ENCODE data around the gene KCNK1. TPM values are rescaled to one million over a fixed set of nuclear protein-coding genes. Genes with fewer than 3 reads are reported as not detected.

The KCNK1 gene
- polyA plus RNA-seq, 1 experiment, result 0.66 TPM

DNA sequence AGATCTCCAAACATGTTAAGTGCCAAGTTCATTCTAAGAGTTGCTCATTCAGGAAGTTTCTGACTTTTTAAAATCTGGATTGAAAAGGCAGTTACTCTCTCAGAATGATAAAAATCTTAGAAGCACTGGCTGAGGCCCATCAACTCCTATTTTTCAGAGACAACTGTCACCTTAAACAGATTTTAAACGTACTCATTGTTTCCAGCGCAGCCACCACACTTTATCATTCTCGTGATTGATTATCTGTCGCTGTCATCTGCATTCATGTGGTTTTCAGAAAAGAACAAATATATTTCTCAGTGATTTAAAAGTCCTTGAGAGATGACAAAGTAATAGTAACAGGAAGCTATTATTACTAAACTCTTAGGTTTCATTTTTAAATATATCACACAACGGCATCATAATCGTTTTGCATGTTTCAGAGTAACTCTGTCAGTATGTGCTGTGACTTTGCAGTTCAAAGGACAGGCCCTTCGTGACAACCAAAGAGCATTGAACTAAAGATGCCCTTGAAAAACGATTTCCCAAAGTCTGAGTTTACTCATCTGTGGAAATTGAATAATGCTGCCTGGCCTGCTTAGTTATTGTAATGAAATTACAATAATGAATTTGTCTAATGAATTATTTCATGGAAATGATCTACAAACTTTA is 14.9 kb upstream of the KCNK1 start:
- H3K9me3 ChIP-seq (ENCODE audit: control insufficient read depth, insufficient read depth, low read length), result peaks cover 7% of the 10 kb centered on the region
- H3K27ac ChIP-seq (ENCODE audit: low read depth, low read length), result no peak overlapping the region
- DNase-seq (ENCODE audit: low read depth, low spot score), result no peak
- no peaks in the 10 kb centered on the region for H3K27me3 ChIP-seq (ENCODE audit: control insufficient read depth, insufficient read depth, low read length)
- POLR2A ChIA-PET, result no interaction called here
- no peak for TF ChIP-seq CTCF (IDR thresholded peaks at IDR 0.05; ENCODE audit: low read depth, low read length)
- no peak overlapping the region for H3K4me3 ChIP-seq (ENCODE audit: low read depth, low read length)
- CTCF ChIA-PET, result no interaction called here

GRCh38 chr1:233599542-233600073 is 14.3 kb upstream of the KCNK1 start:
- no peak for DNase-seq (ENCODE audit: low read depth, low spot score)
- H3K4me3 ChIP-seq (ENCODE audit: low read depth, low read length), result no peak overlapping the region
- TF ChIP-seq CTCF (IDR thresholded peaks at IDR 0.05; ENCODE audit: low read depth, low read length), result no peak
- no peak overlapping the region for H3K27ac ChIP-seq (ENCODE audit: low read depth, low read length)
- ChIA-PET POLR2A (no interaction called here), CTCF (no interaction called here)
- peaks cover 7% of the 10 kb centered on the region for H3K9me3 ChIP-seq (ENCODE audit: control insufficient read depth, insufficient read depth, low read length)
- H3K27me3 ChIP-seq (ENCODE audit: control insufficient read depth, insufficient read depth, low read length), result no peaks in the 10 kb centered on the region

DNA sequence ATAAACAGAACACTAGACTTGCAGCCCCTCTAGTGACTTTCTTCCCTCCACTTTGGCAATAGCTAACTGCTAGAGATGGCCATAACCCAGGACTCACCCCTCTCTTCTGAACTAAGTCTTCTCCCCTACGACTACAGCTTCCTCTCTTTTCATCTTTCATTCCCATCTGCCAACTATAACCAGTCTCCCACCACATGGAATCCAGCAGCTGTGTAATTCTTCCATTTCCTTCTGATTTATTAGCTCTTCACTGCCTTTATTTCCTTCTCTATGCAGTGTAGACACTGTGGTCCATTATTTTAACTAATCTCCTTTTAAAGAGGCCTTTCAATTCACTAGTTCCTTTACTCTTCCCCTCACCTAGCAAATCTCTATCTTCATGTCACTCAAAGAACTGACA is 13.4 kb upstream of the KCNK1 start:
- no peak for TF ChIP-seq CTCF (IDR thresholded peaks at IDR 0.05; ENCODE audit: low read depth, low read length)
- H3K27me3 ChIP-seq (ENCODE audit: control insufficient read depth, insufficient read depth, low read length), result no peaks in the 10 kb centered on the region
- POLR2A ChIA-PET, result no interaction called here
- no peak overlapping the region for H3K4me3 ChIP-seq (ENCODE audit: low read depth, low read length)
- no peak overlapping the region for H3K27ac ChIP-seq (ENCODE audit: low read depth, low read length)
- H3K9me3 ChIP-seq (ENCODE audit: control insufficient read depth, insufficient read depth, low read length), result peaks cover 4% of the 10 kb centered on the region; the same call in 1 of the 2 replicates
- no peak for DNase-seq (ENCODE audit: low read depth, low spot score)
- CTCF ChIA-PET, result no interaction called here

- ChIA-PET CTCF (no interaction called here), POLR2A (no interaction called here)
- no peaks in the 10 kb centered on the region for H3K27me3 ChIP-seq (ENCODE audit: control insufficient read depth, insufficient read depth, low read length)
- no peak overlapping the region for H3K4me3 ChIP-seq (ENCODE audit: low read depth, low read length)
- DNase-seq (ENCODE audit: low read depth, low spot score), result no peak
- TF ChIP-seq CTCF (IDR thresholded peaks at IDR 0.05; ENCODE audit: low read depth, low read length), result no peak
- H3K27ac ChIP-seq (ENCODE audit: low read depth, low read length), result no peak overlapping the region
- H3K9me3 ChIP-seq (ENCODE audit: control insufficient read depth, insufficient read depth, low read length), result peaks cover 9% of the 10 kb centered on the region
Measured at GRCh38 chr1:233603478-233603877, 10.4 kb upstream of the KCNK1 start.

DNA sequence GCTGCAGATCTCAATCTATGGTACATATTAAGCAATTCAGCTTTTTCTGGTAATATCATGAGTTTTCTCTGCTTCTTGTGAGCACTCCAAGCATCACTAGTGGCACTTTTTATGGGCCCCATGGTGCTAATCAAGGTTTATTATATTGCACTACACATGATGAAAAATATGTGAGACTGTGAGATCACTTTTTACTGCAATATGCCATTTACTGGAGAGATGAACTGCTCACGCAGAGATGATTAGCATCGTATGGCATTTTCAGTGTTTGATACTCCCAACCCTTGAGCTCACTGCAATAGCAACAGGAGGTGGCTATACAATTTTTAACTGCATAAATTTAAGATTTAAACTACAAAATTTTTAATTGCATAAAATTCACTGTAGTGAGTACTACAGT is 8.7 kb upstream of the KCNK1 start:
- H3K4me3 ChIP-seq (ENCODE audit: low read depth, low read length), result no peak overlapping the region
- ChIA-PET CTCF (no interaction called here), POLR2A (no interaction called here)
- H3K9me3 ChIP-seq (ENCODE audit: control insufficient read depth, insufficient read depth, low read length), result peaks cover 9% of the 10 kb centered on the region
- DNase-seq (ENCODE audit: low read depth, low spot score), result no peak
- TF ChIP-seq CTCF (IDR thresholded peaks at IDR 0.05; ENCODE audit: low read depth, low read length), result no peak
- no peaks in the 10 kb centered on the region for H3K27me3 ChIP-seq (ENCODE audit: control insufficient read depth, insufficient read depth, low read length)
- no peak overlapping the region for H3K27ac ChIP-seq (ENCODE audit: low read depth, low read length)

Data from AG04450 (cell line).